Measurements from ENCODE around the gene NPC2. TPM values are rescaled to one million over a fixed set of nuclear protein-coding genes. Genes with fewer than 3 reads are reported as not detected.

Gene NPC2
- total RNA-seq, 1 donor from 2014 or later, result 281 TPM

GRCh38 chr14:74493343-74494261 lies 497 bp upstream of the NPC2 start, which contains the start of gene ISCA2:
ISCA2 (plus strand) TSS chr14:74493765; CDS start chr14:74493775, 10 bp downstream.
- TF ChIP-seq CTCF (conservative IDR thresholded peaks at IDR 0.05; ENCODE audit: low read depth, low read length), result no peak
- peak within 1 kb of the TSS; percentile 98 for H3K4me3 ChIP-seq (ENCODE audit: low read depth, low read length)
- peak; percentile 74 for DNase-seq (ENCODE audit: low read depth)

- DNase-seq (ENCODE audit: low read depth), result no peak
These were observed 939 bp downstream of the NPC2 start for GRCh38 chr14:74491956-74492775.

GRCh38 chr14:74490486-74490885 lies 2.6 kb downstream of the NPC2 start:
- no peak for TF ChIP-seq CTCF (conservative IDR thresholded peaks at IDR 0.05; ENCODE audit: low read depth, low read length)
- no peak overlapping the region for H3K4me3 ChIP-seq (ENCODE audit: low read depth, low read length)
- no peak for DNase-seq (ENCODE audit: low read depth)

More at GRCh38 chr14:74491956-74492775, 939 bp downstream of the NPC2 start:
- peak overlapping the region; percentile 85 for H3K4me3 ChIP-seq (ENCODE audit: low read depth, low read length)
- TF ChIP-seq CTCF (conservative IDR thresholded peaks at IDR 0.05; ENCODE audit: low read depth, low read length), result peak; percentile 45

GRCh38 chr14:74488786-74489397 lies 4.2 kb downstream of the NPC2 start:
- no peak overlapping the region for H3K4me3 ChIP-seq (ENCODE audit: low read depth, low read length)
- no peak for DNase-seq (ENCODE audit: low read depth)
- no peak for TF ChIP-seq CTCF (conservative IDR thresholded peaks at IDR 0.05; ENCODE audit: low read depth, low read length)

- no peak for DNase-seq (ENCODE audit: low read depth)
- no peak overlapping the region for H3K4me3 ChIP-seq (ENCODE audit: low read depth, low read length)
- TF ChIP-seq CTCF (conservative IDR thresholded peaks at IDR 0.05; ENCODE audit: low read depth, low read length), result no peak
These were observed 6.9 kb downstream of the NPC2 start for GRCh38 chr14:74486164-74486563.

- TF ChIP-seq CTCF (conservative IDR thresholded peaks at IDR 0.05; ENCODE audit: low read depth, low read length), result no peak
- no peak overlapping the region for H3K4me3 ChIP-seq (ENCODE audit: low read depth, low read length)
- DNase-seq (ENCODE audit: low read depth), result no peak
These were observed 9.8 kb downstream of the NPC2 start for GRCh38 chr14:74483321-74483720.

Measured in epithelial cell of proximal tubule (primary cell).